NK-92 treated with Interleukin-12 subunit alpha and Interleukin-12 subunit beta, amount 100 ng/mL, for 24 hours (cell line): ENCODE data around the gene TRAM1L1.

Experiments
- DNase-seq: peaks from one replicate; lab custom pipeline; 2025; lab: John Stamatoyannopoulos, UW

Gene TRAM1L1

DNA sequence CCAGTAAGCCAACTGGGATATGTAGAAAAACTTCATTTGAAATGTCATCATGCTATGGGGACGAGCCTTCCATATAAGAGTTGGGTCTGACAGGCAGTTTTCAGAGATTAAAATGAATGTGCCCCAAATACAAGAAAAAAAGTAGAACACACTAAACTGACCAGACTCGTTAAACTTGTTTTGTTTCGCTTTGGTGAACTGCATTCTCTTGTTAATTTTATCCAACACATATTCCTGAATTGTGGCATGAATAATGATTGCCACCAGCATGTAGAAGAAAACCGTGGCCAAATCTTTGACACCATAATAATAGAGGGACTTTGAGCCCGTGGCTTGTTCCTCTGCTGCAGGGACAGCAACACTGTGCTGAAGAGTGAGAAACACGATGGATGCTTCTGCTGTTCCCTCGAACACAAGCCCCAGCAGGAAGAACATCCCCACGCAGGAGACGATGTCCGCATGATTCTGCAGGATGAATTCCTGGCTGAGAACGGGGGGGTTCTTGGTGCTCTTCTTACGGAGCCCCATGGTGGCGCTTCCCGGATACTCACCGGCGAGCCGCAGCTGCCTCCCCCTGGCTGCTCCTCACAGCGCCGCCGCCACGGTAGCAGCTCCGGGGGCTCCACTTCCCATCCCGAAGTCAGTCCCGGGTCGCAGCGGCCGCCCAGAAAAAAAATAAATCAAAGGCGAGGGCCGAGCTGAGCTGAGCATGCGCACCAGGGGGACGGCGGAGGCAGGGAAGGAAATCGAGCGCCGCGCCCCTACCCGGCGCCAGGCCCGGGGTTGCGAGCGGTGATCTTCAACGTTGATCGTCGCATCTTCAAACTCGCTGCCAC lies at the start of gene TRAM1L1:
Gene TRAM1L1, minus strand, starts transcription at position 711 of the 836 bp plus-strand sequence. Its CDS starts 183 bp downstream, at position 528.
- no peak for DNase-seq

DNA sequence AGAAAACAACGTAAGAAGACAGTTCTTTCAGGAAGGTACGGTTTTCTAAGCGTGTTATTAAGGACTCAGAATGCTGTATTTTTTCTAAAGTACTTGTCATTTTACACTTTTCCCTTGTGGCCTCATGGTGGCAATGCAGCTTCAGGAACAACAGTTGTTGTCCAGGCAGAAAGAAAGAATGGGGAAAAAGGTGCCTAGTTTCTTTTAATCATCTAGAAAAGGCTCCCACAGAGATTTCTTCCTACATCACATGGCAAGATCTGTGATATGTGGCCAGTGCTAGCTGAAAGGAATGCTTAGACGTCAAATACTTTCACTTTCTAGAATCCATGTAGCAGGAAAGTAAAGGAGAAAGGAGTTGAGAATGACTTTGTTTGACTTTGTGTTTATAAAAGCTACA lies 49.0 kb upstream of the TRAM1L1 start:
- DNase-seq: no peak

DNA sequence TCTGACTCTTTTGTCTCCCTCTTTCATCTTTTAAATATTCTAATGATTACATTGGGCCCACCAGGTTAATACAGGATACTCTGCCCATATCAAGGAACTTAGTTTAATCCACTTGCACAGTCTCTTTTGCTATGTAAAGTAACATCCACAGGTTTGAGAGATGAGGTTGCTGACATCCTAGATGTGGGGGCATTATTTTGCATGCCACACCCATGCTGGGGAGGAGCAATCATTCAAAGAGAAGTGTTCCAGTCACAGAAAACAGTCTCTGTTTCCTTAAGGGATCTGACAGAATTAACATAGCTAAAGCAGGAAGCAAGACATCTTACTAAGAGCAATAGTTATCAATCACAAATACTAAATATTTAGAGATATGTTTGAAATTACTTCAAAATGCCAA lies 11.5 kb upstream of the TRAM1L1 start:
- no peak for DNase-seq

GRCh38 chr4:117096462-117096861 lies 11.1 kb upstream of the TRAM1L1 start:
- no peak for DNase-seq

DNA sequence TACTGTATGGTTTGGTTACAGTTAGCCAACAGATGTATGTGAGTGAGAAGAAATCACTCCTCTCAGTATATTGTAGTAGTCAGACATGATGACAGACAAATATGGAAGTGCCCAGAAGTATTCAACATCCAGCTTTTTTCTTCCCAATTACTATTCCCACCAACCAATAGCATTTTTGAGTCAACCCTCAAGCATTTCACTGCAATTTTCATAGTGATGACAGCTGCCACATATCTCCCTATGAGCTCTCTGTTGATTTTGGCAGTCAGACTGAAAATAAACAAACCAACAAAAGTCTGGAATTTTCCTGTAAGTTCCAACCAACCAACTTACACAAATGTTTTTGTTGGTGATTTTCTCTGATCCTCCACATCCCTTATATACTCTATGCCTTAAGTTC lies 8.2 kb upstream of the TRAM1L1 start:
- DNase-seq: no peak

GRCh38 chr4:117077760-117078159 lies 7.6 kb downstream of the TRAM1L1 start:
- DNase-seq: no peak

DNA sequence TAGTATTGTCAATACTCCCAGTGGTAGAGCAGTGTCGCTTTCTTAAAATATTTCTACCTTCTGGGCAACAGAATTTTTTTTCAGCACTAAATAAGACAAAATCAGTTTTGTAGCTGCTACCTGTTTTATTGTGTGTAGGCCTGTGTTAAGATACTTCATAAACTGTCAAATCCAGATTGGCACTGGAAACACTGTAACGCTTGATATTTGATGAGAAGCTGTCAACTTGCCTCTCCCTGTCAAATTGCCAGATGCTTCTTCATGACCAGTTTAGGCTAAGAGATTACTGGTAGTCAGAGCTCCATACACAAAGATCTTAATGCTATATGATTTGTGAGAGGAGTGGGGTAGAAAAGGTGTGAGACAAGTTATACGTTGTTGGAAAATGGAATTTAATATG lies 17.3 kb downstream of the TRAM1L1 start:
- no peak for DNase-seq

GRCh38 chr4:117063961-117064696 lies 21.2 kb downstream of the TRAM1L1 start:
- no peak for DNase-seq

DNA sequence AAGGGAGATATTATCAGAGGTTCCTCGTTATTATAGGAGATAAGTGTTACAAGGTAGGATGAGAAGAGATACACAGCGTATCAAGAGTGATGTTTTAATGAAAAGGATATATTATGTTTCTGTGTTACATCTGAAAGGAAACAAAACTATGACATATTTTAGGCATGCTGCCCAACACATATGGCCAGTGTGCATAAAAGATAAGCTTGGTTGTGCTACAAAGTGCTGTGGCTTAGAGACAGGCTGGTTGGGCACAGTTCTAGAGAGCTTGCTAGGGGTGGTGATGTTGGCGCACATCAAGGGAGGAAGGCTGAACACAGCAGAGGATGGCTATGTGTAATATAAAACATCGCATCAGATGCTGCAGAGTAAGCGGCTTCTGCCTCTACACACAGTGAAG lies 42.4 kb downstream of the TRAM1L1 start:
- DNase-seq: no peak
